Spleen (tissue), 11 donors: ENCODE measurements around the gene TMEM135. TPM values are rescaled to one million over a fixed set of nuclear protein-coding genes. Genes with fewer than 3 reads are reported as not detected.

Experiments used
- DNase-seq: peaks from one replicate; pipeline ENCODE4 v3.0.0-alpha.2; 2020
- H3K27ac ChIP-seq, 8 donors: fragments of 200-600 bp; sonication (generic) in 7 of 8; 1 replicate in 4 of 8; 2 replicates in 4 of 8; pipeline versions ENCODE4 v1.5.0 to v1.8.0; 2016 to 2021; ENCODE audit warnings: inconsistent platforms in 4 of 8, mild to moderate bottlenecking in 4 of 8, moderate library complexity in 1 of 8
- H3K27me3 ChIP-seq, 7 donors: fragments of 200-600 bp; sonication (generic) in 6 of 7; replicated peaks in 1 of 7; 1 replicate in 4 of 7; 2 replicates in 3 of 7; pipeline versions ENCODE4 v1.5.0 to v1.8.0; 2016 to 2021; ENCODE audit warnings: inconsistent platforms in 3 of 7, mild to moderate bottlenecking in 1 of 7
- H3K36me3 ChIP-seq, 6 donors: fragments of 200-600 bp; sonication (generic) in 5 of 6; 1 replicate in 4 of 6; 2 replicates in 2 of 6; pipeline versions ENCODE4 v1.5.0 to v1.8.0; 2016 to 2021; ENCODE audit warnings: inconsistent platforms in 2 of 6
- H3K4me1 ChIP-seq, 6 donors: fragments of 200-600 bp; sonication (generic) in 5 of 6; 1 replicate in 3 of 6; 2 replicates in 3 of 6; pipeline versions ENCODE4 v1.5.0 to v1.8.0; 2016 to 2021; ENCODE audit warnings: inconsistent platforms in 3 of 6
- H3K4me3 ChIP-seq, 8 donors: fragments of 200-600 bp; sonication (generic) in 7 of 8; 1 replicate in 4 of 8; 2 replicates in 4 of 8; pipeline versions ENCODE4 v1.5.0 to v1.8.0; 2016 to 2021; ENCODE audit warnings: inconsistent platforms in 4 of 8, mild to moderate bottlenecking in 4 of 8, moderate library complexity in 2 of 8
- H3K9me3 ChIP-seq, 8 donors: fragments of 200-600 bp; sonication (generic) in 7 of 8; 1 replicate in 4 of 8; 2 replicates in 4 of 8; pipeline versions ENCODE4 v1.5.0 to v1.8.0; 2016 to 2021; ENCODE audit warnings: inconsistent platforms in 4 of 8
- POLR2A ChIP-seq, 3 donors: fragments of 450-650 bp; IDR thresholded peaks; one replicate each; pipeline ENCODE4 v1.5.1; 2017; ENCODE audit warnings: antibody characterized with exemption in 3 of 3, mild to moderate bottlenecking in 1 of 3
- POLR2AphosphoS5 ChIP-seq, 3 donors: sonication (generic); formaldehyde crosslinking; IDR thresholded peaks; one replicate each; pipeline ENCODE4 v1.5.1; 2017; ENCODE audit warnings: antibody characterized with exemption in 3 of 3
- whole genome bisulfite sequencing, 5 donors: extraction: QIAGEN DNeasy Blood & Tissue Kit in 3 of 5; methylation state at CpG; one replicate each; pipeline versions ENCODE4 v1.1.5 to v1.1.7; 2013 to 2018; 5-methylcytosine and 5-hydroxymethylcytosine counted together
- intact Hi-C: fragments of 100-400 bp; cut with DNase I; formaldehyde crosslinking; loops from one replicate; pipeline ENCODE4 v1.15.0; 2023; ENCODE audit warnings: low total_unique reads
- polyA plus RNA-seq, 3 donors: library from polyadenylated mRNA; stranded (reverse); fragments of 200-250 nt; gene quantifications; one replicate each; pipeline ENCODE4 v1.2.1, GENCODE V29; 2013
- total RNA-seq, 7 donors: library from RNA; depleted of rRNA in 3 of 7; stranded (reverse); fragments of >200 nt in 3 of 7; fragmentation: NEBNext Ultra II Directional in 4 of 7; extraction: Animal tissue kit (Norgen Biotek cat#: 25700) in 4 of 7; gene quantifications; one replicate each; pipeline versions ENCODE4 v1.1.0 to v1.2.1, GENCODE V29; 2016 to 2021
- TF ChIP-seq, protein P1 (sequence below), 11 experiments: fragments of 200-600 bp in 7 of 11; fragments of 450-650 bp in 4 of 11; sonication (generic) in 4 of 11; IDR thresholded peaks in 8 of 11; conservative IDR thresholded peaks in 3 of 11; 1 replicate in 7 of 11; 2 replicates in 4 of 11; pipeline versions ENCODE4 v1.4.0 to v1.8.0; 2016 to 2021; ENCODE audit warnings: antibody characterized with exemption in 11 of 11, inconsistent platforms in 4 of 11, mild to moderate bottlenecking in 1 of 11
- donor health status: healthy with polysubstance abuse.
- donor health status: DM: no; HTN: no; CAD: no; lungs with moderate emphysema.
- donor health status: DM: no; HTN: no; CAD: no.
- donor health status: Bipolar disorder and iron deficiency.
- donor health status: healthy.
- donor health status: DM: no; HTN: no; CAD: no.
- donor health status: DM: yes; HTN: yes; CAD: no.

The TMEM135 gene
- total and polyA plus RNA-seq, 10 donors, result 3.5 to 31.7 (median 20.7) TPM

DNA sequence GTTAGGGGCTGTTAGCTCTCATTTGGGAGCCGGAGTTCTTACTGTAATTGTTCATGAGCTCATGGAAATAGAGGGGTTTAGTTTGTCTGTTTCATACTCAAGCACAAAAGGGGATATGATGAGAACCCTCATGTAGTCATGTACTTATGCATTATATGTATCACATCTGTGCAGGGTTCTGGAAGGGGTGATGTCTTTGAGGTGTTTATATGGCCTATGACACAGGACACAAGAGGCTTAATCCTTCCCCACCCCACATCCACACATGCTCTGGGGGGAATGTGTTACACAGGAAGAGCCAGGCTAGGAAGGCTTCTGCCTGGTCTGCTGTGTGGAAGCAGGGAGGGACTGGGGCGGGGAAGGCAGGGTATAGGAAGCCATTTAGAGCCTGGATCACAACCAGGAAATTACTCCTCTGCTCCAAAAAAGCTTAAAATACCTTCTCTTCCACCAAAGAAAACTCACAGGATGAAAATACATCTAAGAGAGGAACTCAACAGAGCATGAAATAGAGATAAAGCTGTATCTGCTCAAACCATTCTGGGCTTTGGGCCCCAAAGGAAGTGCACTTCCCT, 316.1 kb downstream of the TMEM135 start:
- intact Hi-C loops, result loop anchor here (2.0 to 10.0 kb wide), 3 partner anchors 67 to 1191 kb away; no protein-coding TSS in a partner anchor
- Histone ChIP-seq H3K36me3 (no peaks in the 10 kb centered on the region), H3K4me3 (no peak overlapping the region), H3K27ac (peak overlapping the region in 6 of 8 donors; percentile 6 to 70 (median 44)), H3K27me3 (peaks cover 0 to 10% (median 0%) of the 10 kb centered on the region in 7 donors), H3K9me3 (no peaks in the 10 kb centered on the region), H3K4me1 (peaks cover 12 to 28% (median 18%) of the 10 kb centered on the region in 6 donors)
- no peak for DNase-seq
- 67 to 80% (median 75%) methylated on average over 2 of the region's 2 CpGs for WGBS, 5 donors
- TF ChIP-seq POLR2A (IDR thresholded peaks at IDR 0.05), result no peak
- TF ChIP-seq, protein P1, sequence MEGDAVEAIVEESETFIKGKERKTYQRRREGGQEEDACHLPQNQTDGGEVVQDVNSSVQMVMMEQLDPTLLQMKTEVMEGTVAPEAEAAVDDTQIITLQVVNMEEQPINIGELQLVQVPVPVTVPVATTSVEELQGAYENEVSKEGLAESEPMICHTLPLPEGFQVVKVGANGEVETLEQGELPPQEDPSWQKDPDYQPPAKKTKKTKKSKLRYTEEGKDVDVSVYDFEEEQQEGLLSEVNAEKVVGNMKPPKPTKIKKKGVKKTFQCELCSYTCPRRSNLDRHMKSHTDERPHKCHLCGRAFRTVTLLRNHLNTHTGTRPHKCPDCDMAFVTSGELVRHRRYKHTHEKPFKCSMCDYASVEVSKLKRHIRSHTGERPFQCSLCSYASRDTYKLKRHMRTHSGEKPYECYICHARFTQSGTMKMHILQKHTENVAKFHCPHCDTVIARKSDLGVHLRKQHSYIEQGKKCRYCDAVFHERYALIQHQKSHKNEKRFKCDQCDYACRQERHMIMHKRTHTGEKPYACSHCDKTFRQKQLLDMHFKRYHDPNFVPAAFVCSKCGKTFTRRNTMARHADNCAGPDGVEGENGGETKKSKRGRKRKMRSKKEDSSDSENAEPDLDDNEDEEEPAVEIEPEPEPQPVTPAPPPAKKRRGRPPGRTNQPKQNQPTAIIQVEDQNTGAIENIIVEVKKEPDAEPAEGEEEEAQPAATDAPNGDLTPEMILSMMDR (IDR thresholded peaks at IDR 0.05 in 8 of 11, conservative IDR thresholded peaks at IDR 0.05 in 3 of 11), result no peak

DNA sequence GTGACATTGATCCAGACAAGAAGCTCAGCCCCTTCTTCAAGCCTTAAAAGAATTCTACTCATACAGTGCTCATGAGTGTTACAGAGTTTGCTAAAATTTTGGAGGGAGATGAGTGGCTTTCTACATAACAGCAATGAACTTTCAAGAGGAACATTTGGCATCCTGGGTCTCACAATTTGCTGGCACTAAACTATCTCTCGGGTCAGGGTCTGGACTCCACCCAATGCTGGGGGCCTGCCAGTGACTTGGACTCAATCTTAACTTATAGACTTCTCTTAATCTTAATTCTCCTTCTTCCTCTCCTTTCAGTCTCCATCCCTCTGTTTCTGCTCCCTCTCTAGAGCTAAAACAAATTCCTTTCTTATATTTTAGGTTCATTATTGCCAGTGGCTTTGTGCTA, 317.9 kb downstream of the TMEM135 start:
- TF ChIP-seq POLR2AphosphoS5 (IDR thresholded peaks at IDR 0.05) (no peak), POLR2A (IDR thresholded peaks at IDR 0.05) (no peak)
- TF ChIP-seq, protein P1 (IDR thresholded peaks at IDR 0.05 in 8 of 11, conservative IDR thresholded peaks at IDR 0.05 in 3 of 11), result no peak
- no peak for DNase-seq
- H3K4me1 ChIP-seq, result peaks cover 12 to 28% (median 18%) of the 10 kb centered on the region in 6 donors
- 65 to 83% (median 69%) methylated on average over 1 of the region's 1 CpG for WGBS, 5 donors
- no peak overlapping the region for H3K4me3 ChIP-seq
- intact Hi-C loops, result loop anchor here (10.0 kb wide), 2 partner anchors 359 to 1189 kb away; no protein-coding TSS in a partner anchor
- no peak overlapping the region for H3K27ac ChIP-seq
- H3K27me3 ChIP-seq, result peaks cover 0 to 10% (median 0%) of the 10 kb centered on the region in 7 donors
- H3K36me3 ChIP-seq, result no peaks in the 10 kb centered on the region
- H3K9me3 ChIP-seq, result no peaks in the 10 kb centered on the region

DNA sequence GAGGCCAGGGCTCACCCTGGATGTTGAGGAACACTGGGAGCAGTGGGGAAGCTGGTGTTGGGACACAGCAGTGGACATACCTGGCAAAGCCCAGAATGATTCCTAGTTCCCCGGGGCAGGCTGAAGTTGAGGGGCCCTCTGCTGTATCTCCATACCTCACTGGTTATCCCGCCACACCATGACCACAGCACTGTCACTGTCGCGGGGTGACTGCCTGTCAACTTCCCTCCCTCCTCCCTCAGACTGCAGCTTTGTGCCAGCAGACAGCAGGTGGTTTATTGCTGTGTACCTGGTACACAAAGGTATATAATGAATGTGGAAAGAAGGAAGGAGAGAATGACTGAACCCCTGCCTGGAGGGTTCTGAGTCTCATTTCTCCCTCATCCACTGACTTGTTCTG, 318.7 kb downstream of the TMEM135 start:
- no peaks in the 10 kb centered on the region for H3K36me3 ChIP-seq
- intact Hi-C loops, result loop anchor here (10.0 kb wide), 2 partner anchors 358 to 1188 kb away; no protein-coding TSS in a partner anchor
- no peak for DNase-seq
- H3K27ac ChIP-seq, result peak overlapping the region in 1 of 8 donors; percentile 20
- H3K4me1 ChIP-seq, result peaks cover 12 to 28% (median 18%) of the 10 kb centered on the region in 6 donors
- 74 to 93% (median 82%) methylated on average over 4 of the region's 4 CpGs for WGBS, 5 donors
- no peak for TF ChIP-seq POLR2AphosphoS5 (IDR thresholded peaks at IDR 0.05)
- TF ChIP-seq POLR2A (IDR thresholded peaks at IDR 0.05), result no peak
- TF ChIP-seq, protein P1 (IDR thresholded peaks at IDR 0.05 in 8 of 11, conservative IDR thresholded peaks at IDR 0.05 in 3 of 11), result no peak
- H3K27me3 ChIP-seq, result peaks cover 0 to 10% (median 0%) of the 10 kb centered on the region in 7 donors
- no peak overlapping the region for H3K4me3 ChIP-seq
- no peaks in the 10 kb centered on the region for H3K9me3 ChIP-seq

DNA sequence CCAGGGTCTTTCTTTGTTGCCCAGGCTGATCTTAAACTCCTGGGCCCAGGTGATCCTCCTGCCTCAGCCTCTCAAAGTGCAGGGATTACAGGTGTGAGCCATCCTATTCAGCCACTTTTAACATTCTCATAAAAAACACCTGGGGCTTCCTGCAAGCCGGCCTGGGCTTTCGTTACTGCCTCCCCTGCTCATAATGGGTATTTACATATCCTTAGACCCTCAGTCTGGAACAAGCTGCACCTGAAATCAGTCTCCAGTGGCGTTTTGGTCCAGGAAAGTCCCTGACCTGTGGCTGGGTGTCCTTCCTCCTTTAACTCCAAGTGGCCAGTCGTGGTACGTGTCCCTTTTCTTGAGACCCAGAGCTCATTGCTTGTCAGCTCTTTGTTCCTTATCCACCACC, 320.7 kb downstream of the TMEM135 start:
- Histone ChIP-seq H3K27ac (peak overlapping the region in 1 of 8 donors; percentile 28), H3K4me3 (no peak overlapping the region), H3K27me3 (no peaks in the 10 kb centered on the region), H3K4me1 (peaks cover under 1 to 18% (median 7%) of the 10 kb centered on the region in 6 donors), H3K9me3 (no peaks in the 10 kb centered on the region), H3K36me3 (no peaks in the 10 kb centered on the region)
- no peak for DNase-seq
- intact Hi-C loops, result loop anchor here (10.0 kb wide), 2 partner anchors 356 to 1186 kb away; no protein-coding TSS in a partner anchor
- WGBS, 5 donors, result 74 to 86% (median 80%) methylated on average over 5 of the region's 5 CpGs
- TF ChIP-seq POLR2AphosphoS5 (IDR thresholded peaks at IDR 0.05) (no peak), POLR2A (IDR thresholded peaks at IDR 0.05) (no peak)
- TF ChIP-seq, protein P1 (IDR thresholded peaks at IDR 0.05 in 8 of 11, conservative IDR thresholded peaks at IDR 0.05 in 3 of 11), result no peak
